HepG2 (cell line): Measurements from ENCODE around the gene ANKRD6. TPM values are rescaled to one million over a fixed set of nuclear protein-coding genes. Genes with fewer than 3 reads are reported as not detected.

Experiments used
- CCDC6 ChIP-seq: sonication (generic); formaldehyde crosslinking; IDR thresholded peaks from 2 replicates; pipeline ENCODE4 v1.8.1; 2022; ENCODE audit warnings: mild to moderate bottlenecking, missing genetic modification reagents, moderate library complexity
- DZIP1 ChIP-seq: sonication (generic); formaldehyde crosslinking; IDR thresholded peaks from 2 replicates; pipeline ENCODE4 v1.5.0; 2020; ENCODE audit warnings: mild to moderate bottlenecking, missing genetic modification reagents
- GATAD2A ChIP-seq: IDR thresholded peaks from 2 replicates; pipeline ENCODE4 v1.6.1; 2016
- HDAC6 ChIP-seq: fragments of 200-600 bp; sonication (generic); IDR thresholded peaks from 2 replicates; pipeline ENCODE4 v1.7.0; 2017; ENCODE audit warnings: mild to moderate bottlenecking, antibody characterized with exemption, low read length, low read depth
- HIC2 ChIP-seq: sonication (generic); formaldehyde crosslinking; IDR thresholded peaks from 2 replicates; pipeline ENCODE4 v1.9.0; 2022; ENCODE audit warnings: low read depth, missing genetic modification reagents
- ISL2 ChIP-seq: sonication (generic); formaldehyde crosslinking; IDR thresholded peaks from 2 replicates; pipeline ENCODE4 v1.5.0; 2020; ENCODE audit warnings: missing genetic modification reagents
- NCOA5 ChIP-seq: sonication (generic); formaldehyde crosslinking; IDR thresholded peaks from 2 replicates; pipeline ENCODE4 v1.4.0; 2020; ENCODE audit warnings: missing genetic modification reagents
- NFIC ChIP-seq: IDR thresholded peaks from 2 replicates; pipeline ENCODE4 v1.6.1; 2012; ENCODE audit warnings: mild to moderate bottlenecking, low read length, inconsistent platforms
- NR2F2 ChIP-seq: IDR thresholded peaks from 2 replicates; pipeline ENCODE4 v1.6.1; 2012; ENCODE audit warnings: low read depth, inconsistent platforms, borderline replicate concordance
- PAXIP1 ChIP-seq: sonication (generic); formaldehyde crosslinking; conservative IDR thresholded peaks from 2 replicates; pipeline ENCODE4 v1.4.0; 2020; ENCODE audit warnings: mild to moderate bottlenecking, missing genetic modification reagents, moderate library complexity
- SALL1 ChIP-seq: sonication (generic); formaldehyde crosslinking; IDR thresholded peaks from 2 replicates; pipeline ENCODE4 v1.8.0; 2022; ENCODE audit warnings: mild to moderate bottlenecking, missing genetic modification reagents
- TFDP2 ChIP-seq: sonication (generic); formaldehyde crosslinking; IDR thresholded peaks from 2 replicates; pipeline ENCODE4 v1.4.0; 2020; ENCODE audit warnings: missing genetic modification reagents
- TMF1 ChIP-seq: sonication (generic); formaldehyde crosslinking; IDR thresholded peaks from 2 replicates; pipeline ENCODE4 v1.8.1; 2022; ENCODE audit warnings: low read depth, missing genetic modification reagents
- ZBTB38 ChIP-seq: sonication (generic); formaldehyde crosslinking; IDR thresholded peaks from 2 replicates; pipeline ENCODE4 v1.5.1; 2020; ENCODE audit warnings: mild to moderate bottlenecking, missing genetic modification reagents
- ZBTB7B ChIP-seq: sonication (generic); formaldehyde crosslinking; IDR thresholded peaks from 2 replicates; pipeline ENCODE4 v1.4.0; 2020; ENCODE audit warnings: missing genetic modification reagents
- ZNF276 ChIP-seq: sonication (generic); formaldehyde crosslinking; IDR thresholded peaks from 2 replicates; pipeline ENCODE4 v1.4.0; 2020; ENCODE audit warnings: mild to moderate bottlenecking, low read depth, missing genetic modification reagents
- ZNF629 ChIP-seq: sonication (generic); formaldehyde crosslinking; conservative IDR thresholded peaks from 2 replicates; pipeline ENCODE4 v1.5.0; 2020; ENCODE audit warnings: missing genetic modification reagents
- polyA plus RNA-seq, 8 experiments: library from polyadenylated mRNA; depleted of rRNA in 3 of 8; stranded (reverse) in 7 of 8; unstranded in 1 of 8; fragments of >200 nt; fragmentation: Illumina TruSeq in 4 of 8; extraction: Trizol in 4 of 8; gene quantifications; 2 replicates each; pipeline versions ENCODE4 v1.2.1 to v1.2.3, GENCODE V29; 2011 to 2016; ENCODE audit warnings: low read depth in 4 of 8, missing spikeins in 1 of 8, mixed read lengths in 1 of 8; ENCODE audit not compliant: insufficient read depth in 1 of 8
- total RNA-seq, 5 experiments: library from RNA; depleted of rRNA; stranded (reverse); fragments of >200 nt; fragmentation: Illumina TruSeq; extraction: Trizol; gene quantifications; 2 replicates each; pipeline ENCODE4 v1.2.3, GENCODE V29; 2016; ENCODE audit warnings: low read depth in 1 of 5

Gene ANKRD6
- total and polyA plus RNA-seq, 2 of the 13 experiments (the other 11 are each of a cell fraction or from before 2014, with no cell fraction given), result 0.18 to 0.36 TPM

GRCh38 chr6:89414215-89414614, 18.7 kb upstream of the ANKRD6 start (continued):
- TF ChIP-seq PAXIP1, result peak; percentile 77
- peak; percentile 53; the same call in 1 of the 2 replicates for TF ChIP-seq ISL2 (CRISPR knock-in tag)
- no peak for TF ChIP-seq HDAC6
- TF ChIP-seq SALL1 (CRISPR knock-in tag), result peak; percentile 78
- no peak for TF ChIP-seq CCDC6 (CRISPR knock-in tag)
- TF ChIP-seq ZNF276 (CRISPR knock-in tag), result no peak
- no peak for TF ChIP-seq DZIP1 (CRISPR knock-in tag)
- TF ChIP-seq HIC2 (CRISPR knock-in tag), result peak; percentile 67; the same call in 1 of the 2 replicates
- peak; percentile 70 for TF ChIP-seq ZBTB7B (CRISPR knock-in tag)
- TF ChIP-seq GATAD2A (CRISPR knock-in tag), result peak; percentile 83
- TF ChIP-seq TMF1 (CRISPR knock-in tag), result no peak
- peak; percentile 53 for TF ChIP-seq NR2F2
- TF ChIP-seq TFDP2 (CRISPR knock-in tag), result no peak
- no peak for TF ChIP-seq NCOA5
- TF ChIP-seq NFIC, result peak; percentile 76; the same call in 1 of the 2 replicates
- TF ChIP-seq ZNF629, result no peak
- no peak for TF ChIP-seq ZBTB38
- TF ChIP-seq, all 625 proteins: peak for 34
